Endothelial cell of umbilical vein (primary cell): ENCODE measurements around the gene APPL2. TPM values are rescaled to one million over a fixed set of nuclear protein-coding genes. Genes with fewer than 3 reads are reported as not detected.

Experiments
- BruUV-seq: library from RNA; stranded (reverse); fragments of 400-500 nt; replicated peaks from 2 replicates; lab custom pipeline; 2021; lab: Mats Ljungman, UMichigan
- CTCF ChIA-PET: fragments of 300-600, 350-600 bp; sonication (Branson Sonifier 250); formaldehyde crosslinking; loops from one replicate; lab custom pipeline; 2021; ENCODE audit warnings: antibody characterized with exemption, inconsistent platforms; lab: Charles Lee
- POLR2A ChIA-PET: fragments of 300-600, 350-600 bp; sonication (Branson Sonifier 250); formaldehyde crosslinking; loops from one replicate; lab custom pipeline; 2021; ENCODE audit warnings: antibody characterized with exemption, inconsistent platforms; lab: Charles Lee
- DNase-seq: peaks from one replicate; pipeline ENCODE4 v3.0.0-alpha.2; 2011; ENCODE audit warnings: low read depth, low spot score
- FAIRE-seq: peaks from 2 replicates; lab custom pipeline; 2011; peaks lifted over from hg19 to GRCh38; lab: Jason Lieb, UNC
- H2AFZ ChIP-seq: 2 replicates; pipeline ENCODE4 v1.6.0; 2012; ENCODE audit warnings: low read depth, low read length, control low read depth, inconsistent platforms
- H3K27ac ChIP-seq: 2 replicates; pipeline ENCODE4 v1.5.1; 2011; ENCODE audit warnings: low read depth, mild to moderate bottlenecking, control low read depth, low read length, moderate library complexity; ENCODE audit not compliant: insufficient read depth
- H3K27me3 ChIP-seq, 2 experiments: 2 replicates each; pipeline versions ENCODE4 v1.6.0 to v1.6.1; 2011; ENCODE audit warnings: low read length in 2 of 2, mixed read lengths in 1 of 2; ENCODE audit not compliant: control insufficient read depth in 2 of 2, insufficient read depth in 2 of 2
- H3K36me3 ChIP-seq, 2 experiments: 2 replicates in 1 of 2; 3 replicates in 1 of 2; pipeline ENCODE4 v1.5.1; 2011; ENCODE audit warnings: low read length in 2 of 2, mild to moderate bottlenecking in 1 of 2, moderate library complexity in 1 of 2; ENCODE audit not compliant: control insufficient read depth in 2 of 2, insufficient read depth in 2 of 2; ENCODE audit errors: extremely low read depth in 1 of 2
- H3K4me1 ChIP-seq: 3 replicates; pipeline ENCODE4 v1.5.1; 2011; ENCODE audit warnings: mild to moderate bottlenecking, low read length; ENCODE audit not compliant: control insufficient read depth, insufficient read depth; ENCODE audit errors: extremely low read depth
- H3K4me2 ChIP-seq: 2 replicates; pipeline ENCODE4 v1.6.1; 2011; ENCODE audit warnings: low read length, control low read depth, mixed read lengths; ENCODE audit not compliant: insufficient read depth
- H3K4me3 ChIP-seq, 3 experiments: fragments of 200-600 bp in 1 of 3; sonication (generic), shearing (Covaris generic) in 1 of 3; replicated peaks in 1 of 3; 2 replicates each; pipeline ENCODE4 v1.5.1; 2011 to 2016; ENCODE audit warnings: control low read depth in 3 of 3, low read length in 3 of 3, mild to moderate bottlenecking in 2 of 3, inconsistent platforms in 1 of 3, low read depth in 1 of 3, moderate library complexity in 1 of 3; ENCODE audit not compliant: insufficient read depth in 1 of 3
- H3K79me2 ChIP-seq: 2 replicates; pipeline ENCODE4 v1.6.0; 2012; ENCODE audit warnings: low read length, inconsistent platforms; ENCODE audit not compliant: control insufficient read depth, insufficient read depth
- H3K9ac ChIP-seq: replicated peaks from 2 replicates; pipeline ENCODE3; 2011; ENCODE audit warnings: low read length, control low read depth; ENCODE audit not compliant: insufficient read depth; ENCODE audit errors: extremely low read depth
- H3K9me1 ChIP-seq: replicated peaks from 3 replicates; pipeline ENCODE4 v1.6.0; 2011; ENCODE audit warnings: mild to moderate bottlenecking, low read length; ENCODE audit not compliant: control insufficient read depth, insufficient read depth; ENCODE audit errors: extremely low read depth
- H3K9me3 ChIP-seq: replicated peaks from 2 replicates; pipeline ENCODE4 v1.5.1; 2012; ENCODE audit warnings: low read length, inconsistent platforms; ENCODE audit not compliant: control insufficient read depth, insufficient read depth
- H4K20me1 ChIP-seq: replicated peaks from 2 replicates; pipeline ENCODE3; 2011; ENCODE audit warnings: mild to moderate bottlenecking, low read length; ENCODE audit not compliant: control insufficient read depth, insufficient read depth; ENCODE audit errors: extremely low read depth
- CTCF ChIP-seq, 2 donors: IDR thresholded peaks; 1 replicate in 1 of 2; 2 replicates in 1 of 2; pipeline ENCODE4 v1.5.1; 2011; ENCODE audit warnings: low read length in 2 of 2, mild to moderate bottlenecking in 2 of 2, moderate library complexity in 2 of 2, control low read depth in 1 of 2, inconsistent platforms in 1 of 2, low read depth in 1 of 2; ENCODE audit not compliant: insufficient read depth in 1 of 2; ENCODE audit errors: extremely low read depth in 1 of 2
- EZH2 ChIP-seq: IDR thresholded peaks from 2 replicates; pipeline ENCODE4 v1.6.1; 2012; ENCODE audit warnings: borderline replicate concordance, low read depth, mild to moderate bottlenecking, moderate library complexity, low read length, inconsistent platforms; ENCODE audit not compliant: severe bottlenecking
- FOS ChIP-seq: IDR thresholded peaks from 2 replicates; pipeline ENCODE4 v1.6.1; 2011; ENCODE audit warnings: mild to moderate bottlenecking, low read length, moderate library complexity, borderline replicate concordance; ENCODE audit not compliant: insufficient read depth
- GATA2 ChIP-seq: IDR thresholded peaks from 2 replicates; pipeline ENCODE4 v1.7.0; 2011; ENCODE audit warnings: low read depth, mild to moderate bottlenecking, moderate library complexity, mixed read lengths, low read length; ENCODE audit not compliant: insufficient read length, insufficient read depth
- JUN ChIP-seq: IDR thresholded peaks from 2 replicates; pipeline ENCODE4 v1.6.1; 2011; ENCODE audit warnings: borderline replicate concordance, low read depth; ENCODE audit not compliant: insufficient read length, insufficient read depth
- MAX ChIP-seq: IDR thresholded peaks from 2 replicates; pipeline ENCODE4 v1.6.1; 2011; ENCODE audit not compliant: insufficient read depth, insufficient read length
- MYC ChIP-seq: IDR thresholded peaks from one replicate; pipeline ENCODE4 v1.6.1; 2011; ENCODE audit warnings: mild to moderate bottlenecking, low read depth, low read length
- POLR2A ChIP-seq: IDR thresholded peaks from 2 replicates; pipeline ENCODE4 v1.6.1; 2012; ENCODE audit warnings: low read depth, mild to moderate bottlenecking, control low read depth, low read length
- POLR2AphosphoS5 ChIP-seq: IDR thresholded peaks from 2 replicates; pipeline ENCODE4 v1.6.1; 2012; ENCODE audit warnings: low read depth, mild to moderate bottlenecking, control low read depth, low read length, moderate library complexity; ENCODE audit not compliant: insufficient read depth
- dilution Hi-C: fragments of 300-500 bp; cut with MboI; formaldehyde crosslinking; loops from one replicate; pipeline ENCODE4 v1.15.0; 2019; ENCODE audit warnings: low sequenced_read_pairs; ENCODE audit not compliant: extremely low pct_ligation_motif_present
- intact Hi-C: fragments of 100-400 bp; cut with micrococcal nuclease; formaldehyde crosslinking; loops from one replicate; pipeline ENCODE4 v1.10.0; 2022
- polyA plus RNA-seq, 4 experiments: library from polyadenylated mRNA; depleted of rRNA in 3 of 4; stranded (reverse) in 3 of 4; unstranded in 1 of 4; fragments of >200 nt; gene quantifications; 2 replicates each; pipeline versions ENCODE4 v1.2.1 to v1.2.3, GENCODE V29; 2011 to 2012; ENCODE audit warnings: missing spikeins in 1 of 4
- total RNA-seq: library from RNA; stranded (reverse); gene quantifications from 2 replicates; pipeline ENCODE4 v1.2.3, GENCODE V29; 2021

APPL2 gene
- total and polyA plus RNA-seq, 2 donors (not counting 3 experiments of a cell fraction or from before 2014, with no cell fraction given): 8.1 to 21.4 TPM

GRCh38 chr12:105253866-105254513 is 18.0 kb upstream of the APPL2 start:
- H2AFZ ChIP-seq: peak overlapping the region; percentile 1
- no peak overlapping the region for H3K4me3 ChIP-seq
- H3K9me1 ChIP-seq: no peaks in the 10 kb centered on the region
- peak overlapping the region; percentile 27 for H3K27ac ChIP-seq
- intact Hi-C loops (no loop called here), dilution Hi-C loops (no loop called here)
- H3K9ac ChIP-seq: no peak overlapping the region
- peaks cover 20% of the 10 kb centered on the region for H3K4me1 ChIP-seq
- TF ChIP-seq CTCF (IDR thresholded peaks at IDR 0.05; ENCODE audit: extremely low read depth in 1 of 2, insufficient read depth in 1 of 2, low read depth in 1 of 2, low read length in 2 of 2): no peak
- TF ChIP-seq FOS: peak; percentile 64
- TF ChIP-seq POLR2A: no peak
- peak; percentile 26 for TF ChIP-seq POLR2AphosphoS5
- no peak for TF ChIP-seq GATA2
- TF ChIP-seq EZH2: no peak
- peak; percentile 35 for TF ChIP-seq JUN
- TF ChIP-seq MAX: no peak
- TF ChIP-seq MYC: no peak
- FAIRE-seq (peak; percentile 28), DNase-seq (peak; percentile 38)
- H4K20me1 ChIP-seq: no peaks in the 10 kb centered on the region
- H3K27me3 ChIP-seq: no peaks in the 10 kb centered on the region
- CTCF ChIA-PET: interaction anchor here (0.7 to 1.0 kb wide), 3 partner anchors 20 to 24 kb away, joined by 3 to 4 read pairs (median 3); no protein-coding TSS in a partner anchor
- H3K36me3 ChIP-seq: no peaks in the 10 kb centered on the region
- no TSS peak for BruUV-seq
- POLR2A ChIA-PET: no interaction called here
- H3K79me2 ChIP-seq: no peaks in the 10 kb centered on the region
- H3K4me2 ChIP-seq: peak overlapping the region; percentile 32
- no peaks in the 10 kb centered on the region for H3K9me3 ChIP-seq
